D341Med (cell line): Measurements from ENCODE around the gene IGFBPL1.

Experiments used
- DNase-seq: peaks from one replicate; pipeline ENCODE4 v3.0.0; 2012; ENCODE audit warnings: low spot score

IGFBPL1 gene

GRCh38 chr9:38357350-38358114 lies 66.7 kb downstream of the IGFBPL1 start:
- DNase-seq = no peak

- no peak for DNase-seq
Measured at GRCh38 chr9:38356851-38357250, 67.4 kb downstream of the IGFBPL1 start.
